NCI-H2029 treated with DMSO at 0.1 percent for 48 hours (cell line): ENCODE measurements around the gene ATP6V1G2.

Experiments
- DNase-seq: peaks from one replicate; lab custom pipeline; 2025; lab: John Stamatoyannopoulos, UW

ATP6V1G2 gene

GRCh38 chr6:31547727-31548543 lies 1.5 kb upstream of the ATP6V1G2 start:
- no peak for DNase-seq

GRCh38 chr6:31546958-31547726 lies 734 bp upstream of the ATP6V1G2 start, which contains the start of gene NFKBIL1:
Gene NFKBIL1 (plus strand): TSS chr6:31547608. CDS start chr6:31547695, 87 bp downstream.
- peak; percentile 97 for DNase-seq

GRCh38 chr6:31545291-31545690 lies 1.1 kb downstream of the ATP6V1G2 start:
- no peak for DNase-seq

- no peak for DNase-seq
Measured at GRCh38 chr6:31544676-31545075, 1.7 kb downstream of the ATP6V1G2 start.

GRCh38 chr6:31543639-31544038 lies 2.8 kb downstream of the ATP6V1G2 start:
- no peak for DNase-seq

GRCh38 chr6:31541658-31542521 lies 4.5 kb downstream of the ATP6V1G2 start, which contains the start of gene DDX39B:
Gene DDX39B (minus strand): TSS chr6:31542003. CDS start chr6:31540532, 1,471 bp downstream.
- DNase-seq = peak; percentile 96

GRCh38 chr6:31541059-31541657 lies 5.2 kb downstream of the ATP6V1G2 start:
- DNase-seq = peak; percentile 42

- DNase-seq = no peak
Measured at GRCh38 chr6:31540640-31541039, 5.8 kb downstream of the ATP6V1G2 start.

GRCh38 chr6:31538805-31539400 lies 7.5 kb downstream of the ATP6V1G2 start:
- no peak for DNase-seq

- DNase-seq = no peak
Measured at GRCh38 chr6:31535538-31536324, 10.7 kb downstream of the ATP6V1G2 start.

- DNase-seq = no peak
Measured at GRCh38 chr6:31534521-31535040, 11.8 kb downstream of the ATP6V1G2 start.

GRCh38 chr6:31534011-31534410 lies 12.4 kb downstream of the ATP6V1G2 start:
- no peak for DNase-seq

GRCh38 chr6:31533455-31533841 lies 13.0 kb downstream of the ATP6V1G2 start:
- DNase-seq = no peak

- DNase-seq = no peak
Measured at GRCh38 chr6:31532644-31533454, 13.6 kb downstream of the ATP6V1G2 start.

GRCh38 chr6:31531771-31532643 lies 14.4 kb downstream of the ATP6V1G2 start:
- DNase-seq = no peak

- no peak for DNase-seq
Measured at GRCh38 chr6:31531162-31531561, 15.2 kb downstream of the ATP6V1G2 start.

GRCh38 chr6:31530659-31531058 lies 15.7 kb downstream of the ATP6V1G2 start:
- DNase-seq = no peak
